Astrocyte of the spinal cord (primary cell): Measurements from ENCODE around the gene RNPEPL1.

Experiments
- DNase-seq: peaks from one replicate; pipeline ENCODE4 v3.0.0; 2011; ENCODE audit warnings: low read depth, low spot score
- H3K4me3 ChIP-seq: 2 replicates; pipeline ENCODE4 v1.5.1; 2011; ENCODE audit warnings: low read depth, mild to moderate bottlenecking, low read length, moderate library complexity
- CTCF ChIP-seq: IDR thresholded peaks from 2 replicates; pipeline ENCODE4 v1.5.1; 2012; ENCODE audit warnings: low read depth, mild to moderate bottlenecking, low read length, inconsistent platforms
- in situ Hi-C: cut with HindIII; loops from 2 replicates; pipeline ENCODE4 v1.10.0; 2017; ENCODE audit warnings: low sequenced_read_pairs

Gene RNPEPL1

GRCh38 chr2:240601061-240601830 is 33.0 kb downstream of the RNPEPL1 start:
- H3K4me3 ChIP-seq, result no peak overlapping the region
- TF ChIP-seq CTCF, result no peak
- in situ Hi-C loops, result no loop called here
- no peak for DNase-seq

- in situ Hi-C loops, result no loop called here
- H3K4me3 ChIP-seq, result no peak overlapping the region
- DNase-seq, result no peak
- no peak for TF ChIP-seq CTCF
Observed at GRCh38 chr2:240601831-240602160, 33.5 kb downstream of the RNPEPL1 start.

GRCh38 chr2:240602266-240603050 is 34.2 kb downstream of the RNPEPL1 start:
- TF ChIP-seq CTCF, result no peak
- H3K4me3 ChIP-seq, result no peak overlapping the region
- DNase-seq, result no peak
- in situ Hi-C loops, result no loop called here

- DNase-seq, result no peak
- no peak overlapping the region for H3K4me3 ChIP-seq
- in situ Hi-C loops, result no loop called here
- TF ChIP-seq CTCF, result no peak
Observed at GRCh38 chr2:240603081-240603835, 35.0 kb downstream of the RNPEPL1 start.

- no peak for TF ChIP-seq CTCF
- DNase-seq, result no peak
- H3K4me3 ChIP-seq, result no peak overlapping the region
- in situ Hi-C loops, result no loop called here
Observed at GRCh38 chr2:240603846-240604245, 35.6 kb downstream of the RNPEPL1 start.

GRCh38 chr2:240604291-240604938 is 36.1 kb downstream of the RNPEPL1 start:
- peak; percentile 68 for TF ChIP-seq CTCF
- H3K4me3 ChIP-seq, result no peak overlapping the region
- DNase-seq, result peak; percentile 28
- in situ Hi-C loops, result no loop called here
